ENCODE results near the gene POLN.

GRCh38 chr4:2093265-2093664, 148.7 kb downstream of the POLN start:
- TF ChIP-seq, protein P1, sequence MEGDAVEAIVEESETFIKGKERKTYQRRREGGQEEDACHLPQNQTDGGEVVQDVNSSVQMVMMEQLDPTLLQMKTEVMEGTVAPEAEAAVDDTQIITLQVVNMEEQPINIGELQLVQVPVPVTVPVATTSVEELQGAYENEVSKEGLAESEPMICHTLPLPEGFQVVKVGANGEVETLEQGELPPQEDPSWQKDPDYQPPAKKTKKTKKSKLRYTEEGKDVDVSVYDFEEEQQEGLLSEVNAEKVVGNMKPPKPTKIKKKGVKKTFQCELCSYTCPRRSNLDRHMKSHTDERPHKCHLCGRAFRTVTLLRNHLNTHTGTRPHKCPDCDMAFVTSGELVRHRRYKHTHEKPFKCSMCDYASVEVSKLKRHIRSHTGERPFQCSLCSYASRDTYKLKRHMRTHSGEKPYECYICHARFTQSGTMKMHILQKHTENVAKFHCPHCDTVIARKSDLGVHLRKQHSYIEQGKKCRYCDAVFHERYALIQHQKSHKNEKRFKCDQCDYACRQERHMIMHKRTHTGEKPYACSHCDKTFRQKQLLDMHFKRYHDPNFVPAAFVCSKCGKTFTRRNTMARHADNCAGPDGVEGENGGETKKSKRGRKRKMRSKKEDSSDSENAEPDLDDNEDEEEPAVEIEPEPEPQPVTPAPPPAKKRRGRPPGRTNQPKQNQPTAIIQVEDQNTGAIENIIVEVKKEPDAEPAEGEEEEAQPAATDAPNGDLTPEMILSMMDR (conservative IDR thresholded peaks at IDR 0.05) = no peak
- TF ChIP-seq EZH2 (IDR thresholded peaks at IDR 0.05; ENCODE audit: low read depth) = no peak

Measured in PC-9 (cell line).